Ishikawa (cell line): ENCODE results near the gene SPEM1.
A peak's percentile ranks its signal among the peaks of the same experiment; 100 is the strongest.

ENCODE experiments used
- CEBPB ChIP-seq: IDR thresholded peaks from 2 replicates; pipeline ENCODE4 v1.6.1; 2012
- CREB1 ChIP-seq: IDR thresholded peaks from 2 replicates; pipeline ENCODE4 v1.6.1; 2012; ENCODE audit warnings: low read depth
- EGR1 ChIP-seq: IDR thresholded peaks from 2 replicates; pipeline ENCODE4 v1.6.1; 2012
- EP300 ChIP-seq: IDR thresholded peaks from 2 replicates; pipeline ENCODE4 v1.6.1; 2012; ENCODE audit warnings: borderline replicate concordance
- FOXM1 ChIP-seq: IDR thresholded peaks from 2 replicates; pipeline ENCODE4 v1.6.1; 2012; ENCODE audit warnings: low read depth, borderline replicate concordance
- NFIC ChIP-seq: IDR thresholded peaks from 2 replicates; pipeline ENCODE4 v1.6.1; 2012
- RAD21 ChIP-seq: IDR thresholded peaks from 2 replicates; pipeline ENCODE4 v1.6.1; 2012; ENCODE audit warnings: low read depth
- TAF1 ChIP-seq: IDR thresholded peaks from 2 replicates; pipeline ENCODE4 v1.6.1; 2012; ENCODE audit warnings: low read depth, mild to moderate bottlenecking
- TCF12 ChIP-seq: IDR thresholded peaks from 2 replicates; pipeline ENCODE4 v1.6.1; 2012; ENCODE audit warnings: low read depth
- TEAD4 ChIP-seq: IDR thresholded peaks from 2 replicates; pipeline ENCODE4 v1.6.1; 2012
- YY1 ChIP-seq: IDR thresholded peaks from 2 replicates; pipeline ENCODE4 v1.6.1; 2012; ENCODE audit warnings: low read depth
- ZBTB7A ChIP-seq: IDR thresholded peaks from 2 replicates; pipeline ENCODE4 v1.6.1; 2012; ENCODE audit warnings: low read depth
- TF ChIP-seq, protein P1 (sequence below): IDR thresholded peaks from 2 replicates; pipeline ENCODE4 v1.6.1; 2012
- TF ChIP-seq, protein P2 (sequence below): IDR thresholded peaks from 2 replicates; pipeline ENCODE4 v1.6.1; 2012; ENCODE audit warnings: low read depth, mild to moderate bottlenecking
- TF ChIP-seq, protein P3 (sequence below): IDR thresholded peaks from 2 replicates; pipeline ENCODE4 v1.6.1; 2012

SPEM1 gene

DNA sequence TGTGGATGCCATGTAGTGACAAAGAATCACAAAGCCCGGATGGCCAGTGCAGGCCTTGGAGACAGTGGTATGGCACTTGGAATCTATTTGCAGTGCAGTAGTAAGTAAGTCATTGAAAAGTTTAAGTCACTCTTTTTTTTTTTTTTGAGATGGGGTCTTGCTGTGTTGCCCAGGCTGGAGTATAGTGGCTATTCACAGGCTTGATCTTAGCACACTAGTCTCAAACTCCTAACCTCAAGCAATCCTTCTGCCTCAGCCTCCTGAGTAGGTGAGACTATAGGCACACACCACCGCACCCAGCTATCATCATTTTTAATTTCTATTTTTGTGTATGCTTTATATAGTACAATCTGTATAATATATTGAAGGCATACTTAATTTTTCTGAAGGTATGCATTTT lies 21.5 kb upstream of the SPEM1 start:
- TF ChIP-seq, protein P1, sequence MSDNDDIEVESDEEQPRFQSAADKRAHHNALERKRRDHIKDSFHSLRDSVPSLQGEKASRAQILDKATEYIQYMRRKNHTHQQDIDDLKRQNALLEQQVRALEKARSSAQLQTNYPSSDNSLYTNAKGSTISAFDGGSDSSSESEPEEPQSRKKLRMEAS = no peak
- TF ChIP-seq FOXM1 = no peak
- TF ChIP-seq ZBTB7A = no peak
- no peak for TF ChIP-seq TAF1
- no peak for TF ChIP-seq EGR1
- TF ChIP-seq TCF12 = no peak
- no peak for TF ChIP-seq CEBPB
- no peak for TF ChIP-seq RAD21
- no peak for TF ChIP-seq YY1
- no peak for TF ChIP-seq EP300
- TF ChIP-seq TEAD4 = no peak
- TF ChIP-seq NFIC = no peak

DNA sequence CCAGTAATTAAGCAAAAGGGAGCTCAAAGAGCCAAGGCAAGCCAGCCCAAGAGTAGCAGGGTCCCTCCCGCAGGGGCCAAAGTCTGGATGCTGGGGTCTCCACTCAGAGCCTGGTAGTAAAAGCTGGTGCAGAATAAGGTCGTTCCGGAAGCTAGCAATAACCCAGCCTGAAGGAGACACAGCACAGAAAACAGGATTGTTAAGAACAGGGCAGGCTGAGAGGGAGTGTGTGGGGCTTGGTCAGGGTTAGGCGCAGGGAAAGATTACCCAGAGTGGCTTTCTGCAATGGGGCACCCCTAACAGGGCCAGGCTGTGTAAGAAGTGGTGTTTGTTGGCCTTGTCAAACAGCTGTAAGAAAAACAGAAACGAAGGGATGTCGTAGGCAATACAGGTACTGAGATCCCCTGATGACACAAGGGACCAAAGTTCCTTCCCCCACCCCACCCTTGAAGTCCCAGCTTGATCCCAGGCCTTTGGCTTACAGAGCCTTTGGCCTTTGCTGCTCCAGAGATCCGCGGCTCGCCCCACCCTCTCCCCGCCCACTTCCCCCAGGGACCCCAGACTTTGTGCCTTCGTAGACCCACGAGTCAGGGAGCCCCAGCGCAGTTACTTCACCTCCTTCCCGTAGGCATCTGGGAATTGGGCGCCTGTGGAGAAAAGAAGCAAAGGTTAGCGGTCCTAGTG lies 16.9 kb upstream of the SPEM1 start:
- TF ChIP-seq, protein P2, sequence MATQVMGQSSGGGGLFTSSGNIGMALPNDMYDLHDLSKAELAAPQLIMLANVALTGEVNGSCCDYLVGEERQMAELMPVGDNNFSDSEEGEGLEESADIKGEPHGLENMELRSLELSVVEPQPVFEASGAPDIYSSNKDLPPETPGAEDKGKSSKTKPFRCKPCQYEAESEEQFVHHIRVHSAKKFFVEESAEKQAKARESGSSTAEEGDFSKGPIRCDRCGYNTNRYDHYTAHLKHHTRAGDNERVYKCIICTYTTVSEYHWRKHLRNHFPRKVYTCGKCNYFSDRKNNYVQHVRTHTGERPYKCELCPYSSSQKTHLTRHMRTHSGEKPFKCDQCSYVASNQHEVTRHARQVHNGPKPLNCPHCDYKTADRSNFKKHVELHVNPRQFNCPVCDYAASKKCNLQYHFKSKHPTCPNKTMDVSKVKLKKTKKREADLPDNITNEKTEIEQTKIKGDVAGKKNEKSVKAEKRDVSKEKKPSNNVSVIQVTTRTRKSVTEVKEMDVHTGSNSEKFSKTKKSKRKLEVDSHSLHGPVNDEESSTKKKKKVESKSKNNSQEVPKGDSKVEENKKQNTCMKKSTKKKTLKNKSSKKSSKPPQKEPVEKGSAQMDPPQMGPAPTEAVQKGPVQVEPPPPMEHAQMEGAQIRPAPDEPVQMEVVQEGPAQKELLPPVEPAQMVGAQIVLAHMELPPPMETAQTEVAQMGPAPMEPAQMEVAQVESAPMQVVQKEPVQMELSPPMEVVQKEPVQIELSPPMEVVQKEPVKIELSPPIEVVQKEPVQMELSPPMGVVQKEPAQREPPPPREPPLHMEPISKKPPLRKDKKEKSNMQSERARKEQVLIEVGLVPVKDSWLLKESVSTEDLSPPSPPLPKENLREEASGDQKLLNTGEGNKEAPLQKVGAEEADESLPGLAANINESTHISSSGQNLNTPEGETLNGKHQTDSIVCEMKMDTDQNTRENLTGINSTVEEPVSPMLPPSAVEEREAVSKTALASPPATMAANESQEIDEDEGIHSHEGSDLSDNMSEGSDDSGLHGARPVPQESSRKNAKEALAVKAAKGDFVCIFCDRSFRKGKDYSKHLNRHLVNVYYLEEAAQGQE = no peak
- TF ChIP-seq YY1 = no peak
- TF ChIP-seq, protein P3, sequence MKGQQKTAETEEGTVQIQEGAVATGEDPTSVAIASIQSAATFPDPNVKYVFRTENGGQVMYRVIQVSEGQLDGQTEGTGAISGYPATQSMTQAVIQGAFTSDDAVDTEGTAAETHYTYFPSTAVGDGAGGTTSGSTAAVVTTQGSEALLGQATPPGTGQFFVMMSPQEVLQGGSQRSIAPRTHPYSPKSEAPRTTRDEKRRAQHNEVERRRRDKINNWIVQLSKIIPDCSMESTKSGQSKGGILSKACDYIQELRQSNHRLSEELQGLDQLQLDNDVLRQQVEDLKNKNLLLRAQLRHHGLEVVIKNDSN = no peak
- TF ChIP-seq TAF1 = no peak
- TF ChIP-seq CREB1 = no peak
- TF ChIP-seq ZBTB7A = no peak
- TF ChIP-seq CEBPB = no peak
- TF ChIP-seq NFIC = no peak
- no peak for TF ChIP-seq TEAD4
- no peak for TF ChIP-seq FOXM1
- no peak for TF ChIP-seq TCF12
- TF ChIP-seq EP300 = no peak
- TF ChIP-seq EGR1 = no peak
- TF ChIP-seq RAD21 = no peak
- TF ChIP-seq, protein P1 = no peak

DNA sequence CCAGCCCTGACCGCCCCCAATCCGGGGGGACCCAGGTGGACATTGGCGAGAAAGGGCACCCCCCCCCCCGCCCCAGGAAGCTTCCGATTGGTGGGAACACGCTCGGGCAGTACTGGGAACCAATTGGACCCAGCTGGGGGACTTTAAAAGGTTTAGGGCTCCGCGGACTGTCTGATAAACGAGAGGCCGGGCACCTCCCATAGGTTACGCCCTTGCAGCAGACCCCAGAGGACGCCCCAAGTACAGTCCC lies 16.5 kb upstream of the SPEM1 start:
- no peak for TF ChIP-seq TEAD4
- no peak for TF ChIP-seq EP300
- peak; percentile 82; the same call in 1 of the 2 replicates for TF ChIP-seq ZBTB7A
- no peak for TF ChIP-seq NFIC

DNA sequence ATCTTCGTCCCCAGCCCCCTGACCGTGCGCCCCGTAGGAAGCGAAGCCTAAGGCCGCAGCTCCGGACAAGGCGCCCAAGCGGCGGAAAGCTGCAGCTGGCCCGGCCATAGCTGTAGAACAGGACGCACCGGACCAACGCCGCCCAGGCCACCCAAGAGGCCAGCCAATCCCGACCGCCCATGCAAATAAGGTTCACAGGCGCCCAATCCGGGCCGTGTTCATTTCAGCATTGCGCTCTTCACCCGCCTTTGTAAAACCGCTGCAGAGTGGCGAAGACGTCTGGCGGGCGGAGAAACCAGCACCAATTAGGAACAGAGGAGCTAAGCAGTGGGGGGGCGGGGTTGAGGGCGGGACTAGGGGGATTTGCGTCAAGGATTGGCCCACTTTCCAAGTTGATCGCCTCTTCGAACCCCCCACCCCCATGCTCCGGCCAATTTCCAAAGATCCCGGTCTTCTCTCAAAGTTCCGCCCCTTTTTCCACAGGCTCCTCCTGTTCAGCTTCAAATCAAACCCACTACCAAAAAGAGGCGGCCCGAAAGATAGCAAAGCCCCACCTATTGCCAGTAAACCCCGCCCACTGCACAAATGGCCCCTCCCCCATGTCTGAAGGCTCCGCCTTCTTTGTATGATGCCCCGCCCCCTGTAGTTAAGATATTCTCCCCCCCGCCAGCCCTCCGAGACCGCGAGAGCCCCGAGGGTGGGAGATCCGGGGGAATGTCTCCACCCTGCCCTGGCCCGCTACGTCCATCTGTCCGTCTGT lies 16.0 kb upstream of the SPEM1 start, which contains the start of gene TMEM256:
TSS of gene TMEM256 (minus strand) at position 121 of the 760 bp plus-strand sequence. CDS start at position 108, 13 bp downstream.
- TF ChIP-seq FOXM1 = 0 out of 2 replicates have a peak, but pooled peaks have one; percentile 38
- TF ChIP-seq CREB1 = peak; percentile 40; the same call in 1 of the 2 replicates
- peak; percentile 64; the same call in 1 of the 2 replicates for TF ChIP-seq ZBTB7A
- TF ChIP-seq TCF12 = peak; percentile 77
- TF ChIP-seq, protein P3 = no peak
- peak; percentile 87 for TF ChIP-seq YY1
- TF ChIP-seq RAD21 = no peak
- no peak for TF ChIP-seq NFIC
- TF ChIP-seq TAF1 = peak; percentile 96
- TF ChIP-seq TEAD4 = peak; percentile 15; the same call in 1 of the 2 replicates
- TF ChIP-seq CEBPB = 0 out of 2 replicates have a peak, but pooled peaks have one; percentile 11
- peak; percentile 29; the same call in 1 of the 2 replicates for TF ChIP-seq EP300
- no peak for TF ChIP-seq EGR1
- TF ChIP-seq, protein P1 = 0 out of 2 replicates have a peak, but pooled peaks have one; percentile 28
- TF ChIP-seq, protein P2 = no peak

DNA sequence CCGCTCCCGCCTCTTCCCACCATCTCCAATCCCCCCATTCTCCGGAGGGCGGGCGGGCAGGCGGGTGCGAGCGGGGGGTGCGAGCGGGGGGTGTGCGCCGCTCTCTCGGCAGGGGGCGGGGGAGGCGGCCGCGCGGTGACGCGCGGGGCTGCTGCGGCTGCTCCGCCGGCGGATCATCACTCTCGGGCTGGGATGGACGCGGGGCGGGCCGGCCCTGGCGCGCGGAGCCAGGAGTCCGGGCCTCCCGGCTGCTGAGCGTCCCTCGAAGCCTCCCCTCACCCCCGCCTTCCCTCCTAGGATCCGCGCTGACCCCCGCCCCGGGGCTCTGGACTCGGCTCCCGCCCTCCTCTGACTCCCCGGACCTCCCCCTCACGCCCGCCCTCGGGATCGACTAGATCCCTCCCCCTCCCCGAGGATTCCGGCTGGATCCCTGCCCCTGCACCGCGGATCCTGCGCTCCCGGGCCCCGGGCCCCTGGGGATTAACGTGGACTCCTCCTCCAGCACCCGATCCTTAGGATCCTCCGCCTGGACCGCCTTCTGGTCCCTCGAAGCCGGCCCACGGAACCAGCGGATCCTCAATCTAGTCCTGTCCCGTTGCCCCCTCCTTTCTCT lies 15.3 kb upstream of the SPEM1 start:
- TF ChIP-seq, protein P2 = no peak
- TF ChIP-seq CEBPB (no peak), EGR1 (no peak), NFIC (no peak), TEAD4 (no peak), EP300 (no peak)
- TF ChIP-seq, protein P1 = no peak
